Vagina (tissue), 2 donors: Measurements from ENCODE around the gene GPR162.
"Not testable (repeated sequence)": the region's sequence is repeated elsewhere in the genome, so short reads cannot be mapped to it uniquely, and the experiment has no call there.

Experiments used
- POLR2AphosphoS5 ChIP-seq, 2 donors: sonication (generic); formaldehyde crosslinking; IDR thresholded peaks; one replicate each; pipeline ENCODE4 v1.9.0; 2017; ENCODE audit warnings: antibody characterized with exemption in 2 of 2, mild to moderate bottlenecking in 2 of 2, low read depth in 1 of 2; ENCODE audit not compliant: insufficient read depth in 1 of 2
- TF ChIP-seq, protein P1 (sequence below), 3 experiments: fragments of 450-650 bp in 2 of 3; fragments of 200-600 bp in 1 of 3; sonication (generic) in 1 of 3; IDR thresholded peaks; one replicate each; pipeline ENCODE4 v1.5.1; 2017 to 2019; ENCODE audit warnings: antibody characterized with exemption in 3 of 3, mild to moderate bottlenecking in 2 of 3, moderate library complexity in 2 of 3

DNA sequence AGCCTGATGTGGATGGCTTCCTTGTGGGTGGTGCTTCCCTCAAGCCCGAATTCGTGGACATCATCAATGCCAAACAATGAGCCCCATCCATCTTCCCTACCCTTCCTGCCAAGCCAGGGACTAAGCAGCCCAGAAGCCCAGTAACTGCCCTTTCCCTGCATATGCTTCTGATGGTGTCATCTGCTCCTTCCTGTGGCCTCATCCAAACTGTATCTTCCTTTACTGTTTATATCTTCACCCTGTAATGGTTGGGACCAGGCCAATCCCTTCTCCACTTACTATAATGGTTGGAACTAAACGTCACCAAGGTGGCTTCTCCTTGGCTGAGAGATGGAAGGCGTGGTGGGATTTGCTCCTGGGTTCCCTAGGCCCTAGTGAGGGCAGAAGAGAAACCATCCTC, 48.7 kb downstream of the GPR162 start:
- not testable (repeated sequence) for TF ChIP-seq POLR2AphosphoS5 (IDR thresholded peaks at IDR 0.05; ENCODE audit: insufficient read depth in 1 of 2, low read depth in 1 of 2)
- TF ChIP-seq, protein P1, sequence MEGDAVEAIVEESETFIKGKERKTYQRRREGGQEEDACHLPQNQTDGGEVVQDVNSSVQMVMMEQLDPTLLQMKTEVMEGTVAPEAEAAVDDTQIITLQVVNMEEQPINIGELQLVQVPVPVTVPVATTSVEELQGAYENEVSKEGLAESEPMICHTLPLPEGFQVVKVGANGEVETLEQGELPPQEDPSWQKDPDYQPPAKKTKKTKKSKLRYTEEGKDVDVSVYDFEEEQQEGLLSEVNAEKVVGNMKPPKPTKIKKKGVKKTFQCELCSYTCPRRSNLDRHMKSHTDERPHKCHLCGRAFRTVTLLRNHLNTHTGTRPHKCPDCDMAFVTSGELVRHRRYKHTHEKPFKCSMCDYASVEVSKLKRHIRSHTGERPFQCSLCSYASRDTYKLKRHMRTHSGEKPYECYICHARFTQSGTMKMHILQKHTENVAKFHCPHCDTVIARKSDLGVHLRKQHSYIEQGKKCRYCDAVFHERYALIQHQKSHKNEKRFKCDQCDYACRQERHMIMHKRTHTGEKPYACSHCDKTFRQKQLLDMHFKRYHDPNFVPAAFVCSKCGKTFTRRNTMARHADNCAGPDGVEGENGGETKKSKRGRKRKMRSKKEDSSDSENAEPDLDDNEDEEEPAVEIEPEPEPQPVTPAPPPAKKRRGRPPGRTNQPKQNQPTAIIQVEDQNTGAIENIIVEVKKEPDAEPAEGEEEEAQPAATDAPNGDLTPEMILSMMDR (IDR thresholded peaks at IDR 0.05) = not testable (repeated sequence)
